HG03457 (cell line): ENCODE data around the gene UBQLN3.

Source experiments
- ATAC-seq: cut with Tn5 transposase; IDR thresholded peaks from one replicate; pipeline ENCODE4 v1.9.1; 2021; ENCODE audit warnings: moderate number of reproducible peaks; ENCODE audit not compliant: unreplicated experiment

Gene UBQLN3

GRCh38 chr11:5507177-5507932 is 2.4 kb downstream of the UBQLN3 start:
- no peak for ATAC-seq

DNA sequence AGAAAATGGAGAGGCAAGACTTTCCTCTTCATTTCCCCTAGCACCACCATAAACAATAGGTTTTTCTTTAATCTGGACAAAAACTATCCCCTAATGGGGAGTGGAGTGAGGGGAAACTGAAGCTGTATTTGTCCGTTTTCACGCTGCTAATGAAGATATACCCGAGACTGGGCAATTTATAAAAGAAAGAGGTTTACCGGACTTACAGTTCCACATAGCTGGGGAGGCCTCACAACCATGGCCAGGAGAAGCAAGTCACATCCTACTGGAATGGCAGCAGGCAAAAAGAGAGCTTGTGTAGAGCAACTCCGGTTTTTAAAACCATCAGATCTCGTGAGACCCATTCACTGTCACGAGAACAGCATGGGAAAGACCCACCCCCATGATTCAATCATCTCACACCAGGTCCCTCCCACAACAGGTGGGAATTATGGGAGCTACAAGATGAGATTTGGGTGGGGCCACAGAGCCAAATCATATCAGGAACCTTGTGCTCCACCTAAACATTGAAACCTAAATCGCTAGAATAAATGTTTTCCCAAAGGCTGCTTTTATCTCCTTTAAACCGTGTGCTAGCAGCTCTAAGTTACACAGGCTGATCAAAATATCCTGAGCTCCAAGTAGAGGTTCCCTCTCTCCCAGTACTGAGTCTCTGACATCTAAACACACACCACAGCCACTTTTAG is 4.3 kb downstream of the UBQLN3 start:
- no peak for ATAC-seq

- ATAC-seq, result no peak
Observed at GRCh38 chr11:5504403-5504921, 5.3 kb downstream of the UBQLN3 start.

DNA sequence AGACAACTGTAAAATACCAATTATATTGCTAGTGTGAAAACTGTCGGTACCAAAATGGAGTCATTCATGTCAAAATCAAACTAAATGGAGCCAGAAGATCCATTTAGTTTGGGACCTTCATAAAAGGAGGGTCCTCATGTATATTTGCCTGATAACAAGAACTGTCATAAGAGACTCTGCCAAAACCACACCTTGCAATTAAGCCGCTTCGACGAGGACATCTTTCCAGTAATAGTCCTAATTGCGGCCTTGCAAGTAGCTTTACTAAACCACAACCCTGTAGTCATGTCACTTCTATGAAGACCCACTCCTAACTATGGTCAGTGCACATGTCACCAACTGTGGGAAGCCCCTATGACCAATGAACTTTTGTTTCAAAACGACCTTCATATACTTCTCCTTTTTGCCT is 9.4 kb downstream of the UBQLN3 start:
- ATAC-seq, result no peak

DNA sequence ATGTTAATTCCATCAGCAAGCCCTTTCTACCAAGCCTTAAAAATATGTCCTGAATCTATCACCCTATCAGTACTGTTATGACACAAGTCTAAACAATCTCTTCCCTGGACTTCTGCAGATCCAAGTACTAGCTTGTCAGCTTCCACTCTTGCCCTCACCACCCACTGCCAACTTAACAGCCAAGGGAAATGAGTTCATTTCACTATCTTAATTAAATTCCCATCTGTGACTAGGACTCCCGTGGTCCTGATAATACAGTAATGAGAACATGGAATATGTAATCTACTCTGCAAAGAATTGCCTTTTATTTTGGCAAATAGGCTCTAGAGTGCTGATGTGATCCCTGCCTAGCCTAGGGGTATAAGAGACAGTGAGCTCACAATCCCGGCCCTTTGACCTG is 10.1 kb downstream of the UBQLN3 start:
- no peak for ATAC-seq

DNA sequence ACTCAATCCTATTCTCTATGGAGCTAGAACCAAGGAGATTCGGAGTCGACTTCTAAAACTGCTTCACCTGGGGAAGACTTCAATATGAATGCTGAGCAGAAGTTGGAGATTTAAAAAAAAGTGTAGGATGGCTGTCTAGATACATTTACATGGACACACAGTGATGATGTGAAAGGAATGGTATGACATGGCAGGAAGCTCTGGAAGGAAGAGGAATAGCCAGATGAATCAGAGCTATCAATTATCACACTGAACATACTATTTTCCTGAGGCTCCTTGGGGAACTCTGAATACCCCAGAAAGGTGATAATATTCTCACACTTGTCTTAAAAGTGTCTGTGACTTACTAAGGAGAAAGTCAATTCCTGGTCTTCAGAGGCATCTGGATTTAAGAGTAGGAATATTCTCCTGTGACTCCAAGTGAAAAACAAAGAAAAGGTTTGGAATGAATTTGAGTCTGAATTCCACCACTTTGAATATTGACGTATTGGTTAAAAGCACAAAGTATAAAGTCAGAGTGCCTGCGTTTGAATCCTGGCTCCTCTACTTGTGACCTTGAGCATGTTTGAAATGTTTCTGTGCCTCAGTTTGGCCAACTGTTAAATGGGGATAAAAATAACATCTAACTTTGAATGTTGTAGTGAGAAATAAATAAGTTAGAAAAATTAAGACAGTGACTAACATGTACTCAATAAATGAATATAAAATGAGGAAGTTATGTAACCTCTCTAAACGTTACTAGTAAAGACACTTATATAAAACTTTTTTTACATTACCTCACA is 20.0 kb downstream of the UBQLN3 start:
- ATAC-seq, result no peak

- no peak for ATAC-seq
Observed at GRCh38 chr11:5488798-5489399, 20.9 kb downstream of the UBQLN3 start.

GRCh38 chr11:5488385-5488784 is 21.4 kb downstream of the UBQLN3 start, which contains the start of gene OR52D1:
Gene OR52D1, plus strand, starts transcription at chr11:5488685. Its CDS starts 22 bp downstream, at chr11:5488707.
- ATAC-seq, result no peak

DNA sequence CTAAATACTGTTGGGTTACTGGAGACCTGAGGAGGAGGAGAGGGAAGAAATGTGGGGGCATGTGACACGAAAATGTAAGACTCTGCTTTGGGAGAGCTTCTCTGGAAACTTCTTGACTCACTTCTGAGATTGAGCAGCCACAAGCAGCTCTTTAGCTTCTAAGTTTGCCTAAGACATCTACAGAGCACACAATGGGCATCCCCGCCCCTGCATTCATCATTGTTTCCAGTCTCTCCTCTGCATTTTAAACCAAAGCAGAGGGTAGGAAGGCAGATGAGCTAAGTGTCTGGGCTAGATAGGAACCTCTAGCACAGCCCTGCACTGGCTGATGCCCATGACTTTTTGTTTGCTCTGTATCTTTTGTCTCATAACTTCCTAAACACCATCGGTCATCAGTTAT is 23.3 kb downstream of the UBQLN3 start:
- no peak for ATAC-seq

DNA sequence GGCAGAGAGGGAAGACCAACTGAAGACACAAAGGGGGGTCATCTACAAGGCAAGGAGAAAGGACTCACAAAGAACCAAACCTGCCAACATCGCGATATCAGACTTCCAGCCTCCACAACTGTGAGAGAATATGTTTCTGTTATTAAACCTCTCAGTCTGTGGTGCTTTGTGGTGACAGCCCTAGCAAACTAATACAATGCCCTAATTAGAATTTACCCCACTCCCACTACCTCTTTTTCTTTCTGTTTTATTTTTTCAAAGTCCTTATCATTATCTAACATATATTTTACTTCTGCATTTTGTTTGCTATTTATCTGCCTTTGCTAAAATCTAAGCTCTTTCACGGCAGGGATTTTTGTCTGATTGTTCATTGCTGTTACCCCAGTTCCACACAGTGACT is 23.8 kb downstream of the UBQLN3 start:
- ATAC-seq, result no peak

GRCh38 chr11:5476186-5476819 is 33.5 kb downstream of the UBQLN3 start:
- ATAC-seq, result no peak

DNA sequence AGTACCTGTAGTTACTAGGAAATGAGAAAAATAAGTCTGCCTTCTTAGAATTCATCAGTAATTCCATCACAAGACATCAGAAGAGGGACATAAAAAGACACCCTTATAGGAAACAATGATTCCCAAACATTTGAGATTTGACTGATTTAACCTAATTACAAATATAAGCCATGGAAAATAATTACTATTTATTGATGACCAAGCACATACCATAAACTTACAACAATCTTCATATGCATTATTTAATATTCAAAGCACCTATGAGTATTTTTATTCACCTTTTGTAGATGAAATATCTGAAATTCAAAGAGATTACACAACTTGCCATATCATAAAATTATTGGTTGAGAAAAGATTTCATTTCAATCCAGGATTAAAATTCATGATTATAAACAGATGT is 35.8 kb downstream of the UBQLN3 start:
- no peak for ATAC-seq

- ATAC-seq, result no peak
Observed at GRCh38 chr11:5467527-5467926, 42.2 kb downstream of the UBQLN3 start.

DNA sequence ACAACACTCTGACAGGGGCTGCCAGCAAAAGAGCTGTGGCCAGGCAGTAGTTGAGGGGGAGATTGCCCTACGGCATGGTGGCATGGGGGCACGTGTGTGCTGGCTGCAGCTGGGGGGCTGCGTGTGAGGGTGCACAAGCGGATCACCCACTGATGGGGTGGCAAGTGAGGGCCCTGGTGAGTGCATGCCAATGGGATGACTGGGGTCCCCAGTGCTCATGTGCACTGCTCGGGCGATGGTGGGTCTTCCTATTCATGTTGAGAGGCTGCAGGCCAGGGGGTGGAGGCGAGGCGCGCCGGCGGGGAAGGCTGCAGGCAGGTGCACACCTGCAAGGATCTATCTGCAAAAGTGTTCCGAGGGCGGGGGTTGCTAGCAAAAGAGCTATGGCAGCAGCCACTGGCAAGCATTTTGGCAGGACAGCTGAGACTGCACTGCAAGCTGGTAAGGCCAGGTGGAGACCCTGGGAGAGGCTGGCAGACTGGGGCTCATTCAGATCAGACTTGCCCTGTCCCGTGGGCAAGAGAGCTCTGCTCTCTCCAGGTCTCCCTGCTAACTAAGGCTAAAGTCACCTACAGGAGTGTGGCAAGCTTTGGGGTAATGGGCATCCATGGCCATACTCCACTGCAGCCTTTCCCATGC is 48.7 kb downstream of the UBQLN3 start:
- ATAC-seq, result no peak
